WI38 (cell line): ENCODE data around the gene PIEZO2.

Experiments
- H3K4me3 ChIP-seq: 2 replicates; pipeline ENCODE4 v1.5.1; 2011; ENCODE audit warnings: low read depth, mild to moderate bottlenecking, control low read depth, low read length
- CTCF ChIP-seq: IDR thresholded peaks from 2 replicates; pipeline ENCODE4 v1.5.1; 2012; ENCODE audit warnings: low read depth, mild to moderate bottlenecking, control low read depth, low read length

The PIEZO2 gene

DNA sequence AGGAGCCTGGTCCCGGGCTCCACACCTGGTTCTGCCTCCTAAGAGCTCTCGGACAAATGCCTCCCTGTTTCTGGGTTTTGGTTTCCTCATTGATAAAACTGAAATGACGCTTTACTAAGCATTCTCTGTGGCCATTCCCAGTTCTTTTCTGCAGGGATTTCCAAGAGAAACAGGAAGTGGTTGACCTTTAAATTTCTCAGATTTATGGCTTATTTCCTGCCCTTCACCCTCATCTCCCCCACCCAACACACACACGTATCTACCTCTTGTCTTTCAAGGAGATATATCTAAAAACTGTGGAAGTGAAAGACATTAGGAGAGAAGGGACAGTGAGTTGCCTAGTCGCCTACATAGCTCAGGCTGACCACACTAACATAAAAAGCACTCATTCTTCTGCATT is 53.0 kb downstream of the PIEZO2 start:
- H3K4me3 ChIP-seq: no peak overlapping the region
- TF ChIP-seq CTCF: no peak

- no peak overlapping the region for H3K4me3 ChIP-seq
- TF ChIP-seq CTCF: no peak
Observed at GRCh38 chr18:11095674-11096293, 53.6 kb downstream of the PIEZO2 start.

- H3K4me3 ChIP-seq: no peak overlapping the region
- no peak for TF ChIP-seq CTCF
Observed at GRCh38 chr18:11095211-11095610, 54.2 kb downstream of the PIEZO2 start.

DNA sequence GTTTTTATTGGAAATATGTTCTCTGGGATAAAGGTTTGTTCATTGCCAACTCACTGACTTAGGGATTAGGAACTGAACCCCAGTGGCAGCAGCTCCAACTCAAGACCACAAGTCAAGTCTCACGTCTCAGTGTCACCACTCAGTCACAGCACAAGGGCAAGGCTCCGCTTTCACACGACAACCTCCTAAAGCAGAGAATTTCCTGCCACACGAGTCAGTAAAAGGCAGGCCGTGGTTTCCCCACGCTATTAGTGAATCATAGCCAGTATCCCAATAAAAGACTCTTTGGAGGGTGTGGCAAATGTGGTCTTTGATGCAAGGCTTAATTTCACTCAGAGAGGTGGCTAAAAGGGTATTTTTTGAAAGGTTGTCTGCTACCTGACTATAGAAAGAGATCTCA is 57.6 kb downstream of the PIEZO2 start:
- no peak for TF ChIP-seq CTCF
- no peak overlapping the region for H3K4me3 ChIP-seq

GRCh38 chr18:11089931-11090715 is 59.2 kb downstream of the PIEZO2 start:
- no peak for TF ChIP-seq CTCF
- H3K4me3 ChIP-seq: no peak overlapping the region

DNA sequence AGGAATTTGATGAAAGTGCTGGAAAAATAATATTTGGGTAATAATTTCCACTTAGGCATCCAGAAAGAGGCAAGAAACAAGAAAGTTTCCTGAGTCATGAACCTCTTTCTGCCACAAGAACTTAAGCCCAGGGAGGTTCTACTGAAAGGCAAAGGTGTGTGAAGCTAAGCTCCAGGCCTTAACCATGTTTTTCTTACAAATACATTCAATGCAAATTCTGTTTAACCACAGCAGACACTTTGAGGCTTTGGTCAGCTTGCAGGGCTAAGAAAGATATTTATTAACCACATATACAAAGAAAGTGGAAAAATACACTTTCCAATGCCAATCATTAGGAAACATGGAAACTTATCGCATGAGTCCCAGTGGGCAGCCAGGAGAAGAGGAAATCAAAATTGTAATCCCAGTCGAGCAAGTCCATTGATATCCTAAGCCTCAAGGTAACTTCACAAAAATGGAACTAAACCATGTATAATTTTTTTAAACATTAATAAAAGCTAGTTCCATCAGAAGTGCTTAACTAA is 68.3 kb downstream of the PIEZO2 start:
- H3K4me3 ChIP-seq: no peak overlapping the region
- TF ChIP-seq CTCF: no peak

- no peak overlapping the region for H3K4me3 ChIP-seq
- TF ChIP-seq CTCF: no peak
Observed at GRCh38 chr18:11078491-11078890, 70.9 kb downstream of the PIEZO2 start.
